H1 (cell line): ENCODE results near the gene DGKZ. TPM values are rescaled to one million over a fixed set of nuclear protein-coding genes. Genes with fewer than 3 reads are reported as not detected.

Experiments
- CTCF ChIA-PET: fragments of 300-600 bp; sonication (Branson Sonifier 250); formaldehyde crosslinking; loops from one replicate; lab custom pipeline; 2021; ENCODE audit not compliant: partially characterized antibody; lab: Charles Lee
- POLR2A ChIA-PET: fragments of 300-600 bp; sonication (Branson Sonifier 250); formaldehyde crosslinking; loops from one replicate; lab custom pipeline; 2021; ENCODE audit warnings: inconsistent platforms; ENCODE audit not compliant: partially characterized antibody; lab: Charles Lee
- DNase-seq, 2 experiments: peaks; one replicate each; pipeline versions ENCODE4 v3.0.0 to v3.0.0-alpha.2; 2010 to 2022; ENCODE audit warnings: low spot score in 2 of 2, low read depth in 1 of 2, mixed read lengths in 1 of 2
- FAIRE-seq: peaks from 2 replicates; lab custom pipeline; 2011; peaks lifted over from hg19 to GRCh38; lab: Jason Lieb, UNC
- H2AFZ ChIP-seq: 2 replicates; pipeline ENCODE4 v1.8.1; 2012; ENCODE audit warnings: low read length, inconsistent platforms
- H2AK5ac ChIP-seq: 2 replicates; pipeline ENCODE4 v1.6.1; 2013; ENCODE audit warnings: low read depth, low read length
- H2BK120ac ChIP-seq: replicated peaks from 2 replicates; pipeline ENCODE3; 2013; ENCODE audit warnings: low read depth, low read length, inconsistent platforms
- H2BK12ac ChIP-seq: 2 replicates; pipeline ENCODE4 v1.6.1; 2013; ENCODE audit warnings: low read depth, low read length
- H2BK15ac ChIP-seq: 2 replicates; pipeline ENCODE4 v1.6.1; 2013; ENCODE audit warnings: low read length
- H2BK20ac ChIP-seq: 2 replicates; pipeline ENCODE4 v1.6.1; 2013; ENCODE audit warnings: low read length
- H2BK5ac ChIP-seq: 2 replicates; pipeline ENCODE4 v1.6.1; 2013; ENCODE audit warnings: low read depth, low read length
- H3K14ac ChIP-seq: 2 replicates; pipeline ENCODE4 v1.6.1; 2013; ENCODE audit warnings: inconsistent platforms; ENCODE audit not compliant: insufficient read length
- H3K18ac ChIP-seq: 2 replicates; pipeline ENCODE4 v1.6.1; 2013; ENCODE audit warnings: low read length; ENCODE audit errors: extremely low read depth
- H3K23ac ChIP-seq: 2 replicates; pipeline ENCODE4 v1.6.1; 2013; ENCODE audit warnings: inconsistent platforms; ENCODE audit not compliant: insufficient read length
- H3K23me2 ChIP-seq: 2 replicates; pipeline ENCODE4 v1.6.1; 2013; ENCODE audit warnings: low read depth, low read length
- H3K27ac ChIP-seq: 2 replicates; pipeline ENCODE4 v1.6.1; 2011; ENCODE audit warnings: low read depth, low read length, inconsistent platforms
- H3K27me3 ChIP-seq, 4 experiments: replicated peaks in 1 of 4; 1 replicate in 1 of 4; 2 replicates in 3 of 4; pipeline versions ENCODE4 v1.6.1 to v1.8.1; 2011 to 2013; ENCODE audit warnings: low read length in 3 of 4, mild to moderate bottlenecking in 3 of 4, inconsistent platforms in 2 of 4, mixed read lengths in 2 of 4, moderate library complexity in 1 of 4; ENCODE audit not compliant: control insufficient read depth in 3 of 4, insufficient read depth in 3 of 4; ENCODE audit errors: extremely low read depth in 1 of 4
- H3K36me3 ChIP-seq, 4 experiments: 2 replicates each; pipeline versions ENCODE4 v1.6.1 to v1.8.1; 2011 to 2013; ENCODE audit warnings: mild to moderate bottlenecking in 4 of 4, low read length in 3 of 4, moderate library complexity in 2 of 4, control low read depth in 1 of 4, inconsistent platforms in 1 of 4; ENCODE audit not compliant: insufficient read depth in 4 of 4, control insufficient read depth in 2 of 4
- H3K4ac ChIP-seq: replicated peaks from 2 replicates; pipeline ENCODE3; 2013; ENCODE audit warnings: low read length, low read depth, mixed read lengths, inconsistent platforms; ENCODE audit not compliant: insufficient read length
- H3K4me1 ChIP-seq, 4 experiments: replicated peaks in 1 of 4; 1 replicate in 1 of 4; 2 replicates in 3 of 4; pipeline versions ENCODE4 v1.6.1 to v1.8.1; 2011 to 2013; ENCODE audit warnings: low read length in 3 of 4, inconsistent platforms in 2 of 4, mixed read lengths in 1 of 4; ENCODE audit not compliant: insufficient read depth in 4 of 4, control insufficient read depth in 3 of 4
- H3K4me2 ChIP-seq, 2 experiments: 2 replicates each; pipeline versions ENCODE4 v1.6.1 to v1.8.1; 2011 to 2013; ENCODE audit warnings: low read depth in 2 of 2, low read length in 2 of 2, control low read depth in 1 of 2, inconsistent platforms in 1 of 2, mild to moderate bottlenecking in 1 of 2; ENCODE audit not compliant: insufficient read depth in 1 of 2
- H3K4me3 ChIP-seq, 4 experiments: fragments of 200-600, 300-600 bp in 1 of 4; sonication (generic), shearing (Covaris generic), sonication (Bioruptor Twin) in 1 of 4; 2 replicates each; pipeline versions ENCODE4 v1.5.1 to v1.8.1; 2011 to 2016; ENCODE audit warnings: low read length in 4 of 4, low read depth in 3 of 4, control low read depth in 2 of 4, inconsistent platforms in 2 of 4, mild to moderate bottlenecking in 2 of 4, mixed read lengths in 1 of 4, moderate library complexity in 1 of 4; ENCODE audit not compliant: insufficient read depth in 2 of 4; ENCODE audit errors: extremely low read depth in 1 of 4
- H3K56ac ChIP-seq: replicated peaks from 2 replicates; pipeline ENCODE3; 2013; ENCODE audit warnings: low read depth, mild to moderate bottlenecking, mixed read lengths, low read length, inconsistent platforms; ENCODE audit not compliant: insufficient read length
- H3K79me1 ChIP-seq: 2 replicates; pipeline ENCODE4 v1.6.1; 2013; ENCODE audit warnings: low read depth, low read length, control low read depth
- H3K79me2 ChIP-seq, 2 experiments: 2 replicates each; pipeline versions ENCODE4 v1.6.1 to v1.8.1; 2012 to 2013; ENCODE audit warnings: low read length in 2 of 2, mild to moderate bottlenecking in 2 of 2, inconsistent platforms in 1 of 2; ENCODE audit not compliant: insufficient read depth in 2 of 2, control insufficient read depth in 1 of 2
- H3K9ac ChIP-seq, 4 experiments: replicated peaks in 1 of 4; 1 replicate in 1 of 4; 2 replicates in 3 of 4; pipeline versions ENCODE4 v1.6.1 to v1.8.1; 2011 to 2013; ENCODE audit warnings: low read depth in 3 of 4, low read length in 3 of 4, control low read depth in 2 of 4, mild to moderate bottlenecking in 2 of 4, moderate library complexity in 2 of 4, inconsistent platforms in 1 of 4; ENCODE audit errors: extremely low read depth in 1 of 4
- H3K9me3 ChIP-seq, 2 experiments: 2 replicates each; pipeline versions ENCODE4 v1.6.1 to v1.8.1; 2012 to 2013; ENCODE audit warnings: mild to moderate bottlenecking in 2 of 2, moderate library complexity in 2 of 2, control low read depth in 1 of 2, inconsistent platforms in 1 of 2, low read depth in 1 of 2, low read length in 1 of 2, mixed read lengths in 1 of 2; ENCODE audit not compliant: insufficient read depth in 2 of 2
- H4K20me1 ChIP-seq, 2 experiments: replicated peaks in 1 of 2; 2 replicates each; pipeline versions ENCODE3 to v1.8.1; 2011 to 2013; ENCODE audit warnings: inconsistent platforms in 2 of 2, low read length in 2 of 2, mild to moderate bottlenecking in 1 of 2; ENCODE audit not compliant: insufficient read depth in 2 of 2, control insufficient read depth in 1 of 2
- H4K5ac ChIP-seq: 2 replicates; pipeline ENCODE4 v1.6.1; 2013; ENCODE audit warnings: low read length, low read depth, mixed read lengths, inconsistent platforms; ENCODE audit not compliant: insufficient read length
- H4K8ac ChIP-seq: 2 replicates; pipeline ENCODE4 v1.8.0; 2013; ENCODE audit warnings: mild to moderate bottlenecking, moderate library complexity, low read length, inconsistent platforms; ENCODE audit not compliant: insufficient read depth; ENCODE audit errors: extremely low read depth
- H4K91ac ChIP-seq: replicated peaks from 2 replicates; pipeline ENCODE3; 2013; ENCODE audit warnings: low read length, mixed read lengths, inconsistent platforms; ENCODE audit not compliant: insufficient read length
- WGBS, 2 experiments: shearing (Covaris generic) in 1 of 2; methylation state at CpG; one replicate each; pipeline versions ENCODE4 v1.1.6 to v1.1.7; 2013 to 2015; ENCODE audit warnings: low lambda C conversion rate in 2 of 2, mixed read lengths in 2 of 2, inconsistent platforms in 1 of 2, low coverage in 1 of 2, missing lambda C conversion rate in 1 of 2; ENCODE audit not compliant: insufficient replicate concordance in 2 of 2, insufficient coverage in 1 of 2, insufficient read length in 1 of 2; ENCODE audit errors: extremely low coverage in 1 of 2, missing lambda C conversion rate in 1 of 2; 5-methylcytosine and 5-hydroxymethylcytosine counted together
- polyA plus RNA-seq, 7 experiments: library from polyadenylated mRNA; depleted of rRNA in 3 of 7; stranded (reverse) in 5 of 7; unstranded in 2 of 7; fragments of >200 nt in 5 of 7; fragments of 200-250 nt in 2 of 7; gene quantifications; 1 replicate in 5 of 7; 2 replicates in 1 of 7; 4 replicates in 1 of 7; pipeline versions ENCODE4 v1.2.1 to v1.2.3, GENCODE V29; 2011 to 2013; ENCODE audit warnings: missing spikeins in 2 of 7, mixed read lengths in 2 of 7
- total RNA-seq: library from RNA; stranded (reverse); fragmentation: NEBNext Ultra II Directional; extraction: Animal tissue kit (Norgen Biotek cat#: 25700); gene quantifications from 2 replicates; pipeline ENCODE4 v1.2.1, GENCODE V29; 2021

The DGKZ gene
- total and polyA plus RNA-seq, 2 of the 8 experiments (the other 6 are each of a cell fraction or from before 2014, with no cell fraction given): 84.4 to 184 TPM

- WGBS, 2 experiments: 86% methylated on average over 3 of the region's 3 CpGs; no CpG with 5 or more reads in 1 of the 2 experiments
- Histone ChIP-seq H3K9ac (no peak overlapping the region), H3K4me1 (peaks cover 10 to 53% (median 39%) of the 10 kb centered on the region in 4 experiments), H4K91ac (no peak overlapping the region), H2BK5ac (no peak overlapping the region), H3K4me2 (peak overlapping the region in 1 of 2 experiments; percentile 62; a peak in 1 of 4 replicates), H2BK120ac (no peak overlapping the region), H4K5ac (no peak overlapping the region), H3K4ac (no peak overlapping the region), H2AFZ (no peak overlapping the region), H2BK15ac (0 out of 2 replicates have a peak overlapping the region, but pooled peaks have one; percentile 83), H3K79me2 (no peaks in the 10 kb centered on the region), H2AK5ac (no peak overlapping the region), H3K79me1 (no peaks in the 10 kb centered on the region), H3K27me3 (peaks cover 14 to 44% (median 39%) of the 10 kb centered on the region in 4 experiments), H2BK12ac (peak overlapping the region; percentile 86), H3K36me3 (no peaks in the 10 kb centered on the region), H2BK20ac (no peak overlapping the region), H3K56ac (no peak overlapping the region), H4K8ac (no peak overlapping the region), H3K27ac (no peak overlapping the region), H3K9me3 (no peaks in the 10 kb centered on the region), H3K23me2 (peaks cover 8% of the 10 kb centered on the region; the same call in 1 of the 2 replicates), H3K23ac (no peak overlapping the region), H3K4me3 (no peak overlapping the region), H3K18ac (no peak overlapping the region), H3K14ac (no peak overlapping the region), H4K20me1 (no peaks in the 10 kb centered on the region)
- DNase-seq: no peak
- ChIA-PET CTCF (interaction anchor here (0.5 to 42.5 kb wide), 5 partner anchors 19 to 1011 kb away, joined by 3 to 1004 read pairs (median 3); partner anchors contain the start of genes DGKZ and MDK), POLR2A (interaction anchor here (0.6 to 1.6 kb wide), 6 partner anchors 8 to 351 kb away, joined by 3 to 5 read pairs (median 4); no protein-coding TSS in a partner anchor)
- FAIRE-seq: no peak
Observed at GRCh38 chr11:46334211-46334610, 13.1 kb upstream of the DGKZ start.
